ENCODE measurements around the gene KIAA2012.

DNA sequence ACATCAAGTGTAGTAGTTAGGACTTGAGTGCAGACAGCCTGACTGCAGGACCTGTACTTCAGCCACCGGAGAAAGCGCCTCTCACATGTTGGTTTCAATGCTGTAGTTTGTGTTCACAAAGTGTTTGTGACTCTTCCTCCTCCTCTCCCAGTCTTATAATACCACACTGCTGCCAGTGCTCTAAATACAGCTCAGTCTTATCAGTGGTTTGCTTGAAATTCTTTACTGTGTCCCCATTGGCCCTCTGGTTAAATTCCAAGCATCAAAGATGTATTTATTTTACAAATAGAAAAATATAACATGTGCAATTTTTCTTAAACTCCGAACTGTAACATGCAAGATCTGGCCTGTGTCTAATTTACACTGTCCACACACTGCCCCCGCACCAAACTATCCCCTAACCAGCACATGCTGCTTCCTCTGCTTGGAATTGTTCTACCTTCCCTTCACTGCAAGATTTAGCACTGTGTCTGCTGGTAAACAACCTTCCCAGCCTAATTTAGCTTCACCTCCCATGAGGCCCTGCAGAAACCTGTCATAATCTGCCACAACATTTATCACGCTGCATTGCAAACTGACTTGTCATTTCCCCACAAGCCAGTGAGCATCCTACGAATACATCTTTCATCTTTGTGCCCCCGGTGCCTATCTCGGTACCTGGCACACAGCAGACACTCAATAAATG is 88.2 kb downstream of the KIAA2012 start:
- TF ChIP-seq, protein P1, sequence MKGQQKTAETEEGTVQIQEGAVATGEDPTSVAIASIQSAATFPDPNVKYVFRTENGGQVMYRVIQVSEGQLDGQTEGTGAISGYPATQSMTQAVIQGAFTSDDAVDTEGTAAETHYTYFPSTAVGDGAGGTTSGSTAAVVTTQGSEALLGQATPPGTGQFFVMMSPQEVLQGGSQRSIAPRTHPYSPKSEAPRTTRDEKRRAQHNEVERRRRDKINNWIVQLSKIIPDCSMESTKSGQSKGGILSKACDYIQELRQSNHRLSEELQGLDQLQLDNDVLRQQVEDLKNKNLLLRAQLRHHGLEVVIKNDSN (IDR thresholded peaks at IDR 0.05): no peak
- TF ChIP-seq TAF1 (IDR thresholded peaks at IDR 0.05; ENCODE audit: low read depth): no peak
- no peak for TF ChIP-seq YY1 (IDR thresholded peaks at IDR 0.05; ENCODE audit: low read depth)
- no peak for TF ChIP-seq RAD21 (IDR thresholded peaks at IDR 0.05; ENCODE audit: low read depth)
- TF ChIP-seq EP300 (IDR thresholded peaks at IDR 0.05; ENCODE audit: borderline replicate concordance): no peak
- TF ChIP-seq, protein P2, sequence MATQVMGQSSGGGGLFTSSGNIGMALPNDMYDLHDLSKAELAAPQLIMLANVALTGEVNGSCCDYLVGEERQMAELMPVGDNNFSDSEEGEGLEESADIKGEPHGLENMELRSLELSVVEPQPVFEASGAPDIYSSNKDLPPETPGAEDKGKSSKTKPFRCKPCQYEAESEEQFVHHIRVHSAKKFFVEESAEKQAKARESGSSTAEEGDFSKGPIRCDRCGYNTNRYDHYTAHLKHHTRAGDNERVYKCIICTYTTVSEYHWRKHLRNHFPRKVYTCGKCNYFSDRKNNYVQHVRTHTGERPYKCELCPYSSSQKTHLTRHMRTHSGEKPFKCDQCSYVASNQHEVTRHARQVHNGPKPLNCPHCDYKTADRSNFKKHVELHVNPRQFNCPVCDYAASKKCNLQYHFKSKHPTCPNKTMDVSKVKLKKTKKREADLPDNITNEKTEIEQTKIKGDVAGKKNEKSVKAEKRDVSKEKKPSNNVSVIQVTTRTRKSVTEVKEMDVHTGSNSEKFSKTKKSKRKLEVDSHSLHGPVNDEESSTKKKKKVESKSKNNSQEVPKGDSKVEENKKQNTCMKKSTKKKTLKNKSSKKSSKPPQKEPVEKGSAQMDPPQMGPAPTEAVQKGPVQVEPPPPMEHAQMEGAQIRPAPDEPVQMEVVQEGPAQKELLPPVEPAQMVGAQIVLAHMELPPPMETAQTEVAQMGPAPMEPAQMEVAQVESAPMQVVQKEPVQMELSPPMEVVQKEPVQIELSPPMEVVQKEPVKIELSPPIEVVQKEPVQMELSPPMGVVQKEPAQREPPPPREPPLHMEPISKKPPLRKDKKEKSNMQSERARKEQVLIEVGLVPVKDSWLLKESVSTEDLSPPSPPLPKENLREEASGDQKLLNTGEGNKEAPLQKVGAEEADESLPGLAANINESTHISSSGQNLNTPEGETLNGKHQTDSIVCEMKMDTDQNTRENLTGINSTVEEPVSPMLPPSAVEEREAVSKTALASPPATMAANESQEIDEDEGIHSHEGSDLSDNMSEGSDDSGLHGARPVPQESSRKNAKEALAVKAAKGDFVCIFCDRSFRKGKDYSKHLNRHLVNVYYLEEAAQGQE (IDR thresholded peaks at IDR 0.05; ENCODE audit: low read depth): no peak
- TF ChIP-seq NFIC (IDR thresholded peaks at IDR 0.05): no peak
- TF ChIP-seq TCF12 (IDR thresholded peaks at IDR 0.05; ENCODE audit: low read depth): no peak
- no peak for TF ChIP-seq ZBTB7A (IDR thresholded peaks at IDR 0.05; ENCODE audit: low read depth)
